HL-60 (cell line): ENCODE data around the gene CFLAR.

Experiments used
- CTCF ChIP-seq: IDR thresholded peaks from one replicate; pipeline ENCODE4 v1.5.1; 2011; ENCODE audit warnings: low read length, control low read depth, inconsistent platforms; ENCODE audit not compliant: insufficient read depth
- GABPA ChIP-seq: IDR thresholded peaks from 2 replicates; pipeline ENCODE4 v1.6.1; 2012; ENCODE audit warnings: low read depth
- POLR2AphosphoS5 ChIP-seq: IDR thresholded peaks from 2 replicates; pipeline ENCODE4 v1.6.1; 2012; ENCODE audit warnings: low read depth
- SPI1 ChIP-seq: IDR thresholded peaks from 2 replicates; pipeline ENCODE4 v1.6.1; 2012; ENCODE audit warnings: low read depth, mild to moderate bottlenecking, borderline replicate concordance
- TF ChIP-seq, protein P1 (sequence below): IDR thresholded peaks from 2 replicates; pipeline ENCODE4 v1.6.1; 2012; ENCODE audit warnings: low read depth; ENCODE audit not compliant: insufficient replicate concordance

DNA sequence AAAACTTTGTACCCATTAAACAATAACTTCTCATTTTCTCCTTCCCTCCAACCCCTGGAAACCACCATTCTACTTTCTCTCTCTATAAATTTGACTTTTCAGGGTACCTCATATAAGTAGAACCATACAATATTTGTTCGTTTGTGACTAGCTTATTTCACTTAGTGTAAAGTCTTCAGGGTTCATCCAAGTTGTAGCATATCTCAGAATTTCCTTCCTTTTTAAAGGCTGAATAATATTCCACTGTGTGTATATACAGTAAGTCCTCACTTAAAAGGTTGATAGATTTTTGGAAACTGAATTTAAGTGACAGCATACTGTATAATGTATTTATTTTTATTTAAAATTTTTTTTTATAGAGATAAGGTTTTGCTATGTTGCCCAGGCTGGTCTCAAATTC, 80.8 kb downstream of the CFLAR start:
- TF ChIP-seq CTCF: no peak
- TF ChIP-seq, protein P1, sequence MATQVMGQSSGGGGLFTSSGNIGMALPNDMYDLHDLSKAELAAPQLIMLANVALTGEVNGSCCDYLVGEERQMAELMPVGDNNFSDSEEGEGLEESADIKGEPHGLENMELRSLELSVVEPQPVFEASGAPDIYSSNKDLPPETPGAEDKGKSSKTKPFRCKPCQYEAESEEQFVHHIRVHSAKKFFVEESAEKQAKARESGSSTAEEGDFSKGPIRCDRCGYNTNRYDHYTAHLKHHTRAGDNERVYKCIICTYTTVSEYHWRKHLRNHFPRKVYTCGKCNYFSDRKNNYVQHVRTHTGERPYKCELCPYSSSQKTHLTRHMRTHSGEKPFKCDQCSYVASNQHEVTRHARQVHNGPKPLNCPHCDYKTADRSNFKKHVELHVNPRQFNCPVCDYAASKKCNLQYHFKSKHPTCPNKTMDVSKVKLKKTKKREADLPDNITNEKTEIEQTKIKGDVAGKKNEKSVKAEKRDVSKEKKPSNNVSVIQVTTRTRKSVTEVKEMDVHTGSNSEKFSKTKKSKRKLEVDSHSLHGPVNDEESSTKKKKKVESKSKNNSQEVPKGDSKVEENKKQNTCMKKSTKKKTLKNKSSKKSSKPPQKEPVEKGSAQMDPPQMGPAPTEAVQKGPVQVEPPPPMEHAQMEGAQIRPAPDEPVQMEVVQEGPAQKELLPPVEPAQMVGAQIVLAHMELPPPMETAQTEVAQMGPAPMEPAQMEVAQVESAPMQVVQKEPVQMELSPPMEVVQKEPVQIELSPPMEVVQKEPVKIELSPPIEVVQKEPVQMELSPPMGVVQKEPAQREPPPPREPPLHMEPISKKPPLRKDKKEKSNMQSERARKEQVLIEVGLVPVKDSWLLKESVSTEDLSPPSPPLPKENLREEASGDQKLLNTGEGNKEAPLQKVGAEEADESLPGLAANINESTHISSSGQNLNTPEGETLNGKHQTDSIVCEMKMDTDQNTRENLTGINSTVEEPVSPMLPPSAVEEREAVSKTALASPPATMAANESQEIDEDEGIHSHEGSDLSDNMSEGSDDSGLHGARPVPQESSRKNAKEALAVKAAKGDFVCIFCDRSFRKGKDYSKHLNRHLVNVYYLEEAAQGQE: no peak
- no peak for TF ChIP-seq POLR2AphosphoS5
- no peak for TF ChIP-seq SPI1
- no peak for TF ChIP-seq GABPA
